Epithelial cell of proximal tubule (primary cell): ENCODE measurements around the gene PTPN3. TPM values are rescaled to one million over a fixed set of nuclear protein-coding genes. Genes with fewer than 3 reads are reported as not detected.

Source experiments
- DNase-seq: peaks from one replicate; pipeline ENCODE4 v3.0.0-alpha.2; 2011; ENCODE audit warnings: low read depth
- H3K4me3 ChIP-seq: 2 replicates; pipeline ENCODE4 v1.5.1; 2011; ENCODE audit warnings: low read depth, mild to moderate bottlenecking, low read length
- CTCF ChIP-seq: conservative IDR thresholded peaks from 2 replicates; pipeline ENCODE4 v1.5.1; 2012; ENCODE audit warnings: low read depth, mild to moderate bottlenecking, low read length
- total RNA-seq: library from RNA; depleted of rRNA; stranded (reverse); fragments of >200 nt; gene quantifications from 2 replicates; pipeline ENCODE4 v1.2.3, GENCODE V29; 2015

Gene PTPN3
- total RNA-seq, 1 donor from 2014 or later, result 53.0 TPM

GRCh38 chr9:109477258-109478050, 20.7 kb downstream of the PTPN3 start:
- TF ChIP-seq CTCF, result no peak
- H3K4me3 ChIP-seq, result peak overlapping the region; percentile 10
- DNase-seq, result peak; percentile 90

- H3K4me3 ChIP-seq, result peak overlapping the region; percentile 10
- TF ChIP-seq CTCF, result no peak
- no peak for DNase-seq
These were observed 21.4 kb downstream of the PTPN3 start for GRCh38 chr9:109476642-109477257.

- TF ChIP-seq CTCF, result no peak
- H3K4me3 ChIP-seq, result no peak overlapping the region
- no peak for DNase-seq
These were observed 22.6 kb downstream of the PTPN3 start for GRCh38 chr9:109475526-109475925.

- no peak for TF ChIP-seq CTCF
- H3K4me3 ChIP-seq, result no peak overlapping the region
- DNase-seq, result no peak
These were observed 23.2 kb downstream of the PTPN3 start for GRCh38 chr9:109474944-109475343.

GRCh38 chr9:109474170-109474569, 23.9 kb downstream of the PTPN3 start:
- no peak for TF ChIP-seq CTCF
- H3K4me3 ChIP-seq, result peak overlapping the region; percentile 3
- DNase-seq, result no peak

GRCh38 chr9:109473329-109473728, 24.8 kb downstream of the PTPN3 start:
- TF ChIP-seq CTCF, result no peak
- H3K4me3 ChIP-seq, result peak overlapping the region; percentile 3
- DNase-seq, result no peak
